Suprapubic skin (tissue), 4 donors: ENCODE results near the gene TFIP11. TPM values are rescaled to one million over a fixed set of nuclear protein-coding genes. Genes with fewer than 3 reads are reported as not detected.

Experiments used
- DNase-seq, 2 donors: peaks; one replicate each; pipeline ENCODE4 v3.0.0-alpha.2; 2019; ENCODE audit warnings: low spot score in 2 of 2
- H3K27ac ChIP-seq: fragments of 200-600 bp; sonication (generic); one replicate; pipeline ENCODE4 v1.5.1; 2019
- H3K27me3 ChIP-seq: fragments of 200-600 bp; sonication (generic); one replicate; pipeline ENCODE4 v1.5.1; 2019
- H3K36me3 ChIP-seq: fragments of 200-600 bp; sonication (generic); one replicate; pipeline ENCODE4 v1.5.1; 2019
- H3K4me1 ChIP-seq: fragments of 200-600 bp; sonication (generic); one replicate; pipeline ENCODE4 v1.5.1; 2019
- H3K4me3 ChIP-seq: fragments of 200-600 bp; sonication (generic); one replicate; pipeline ENCODE4 v1.5.1; 2019; ENCODE audit warnings: mild to moderate bottlenecking
- H3K9me3 ChIP-seq: fragments of 200-600 bp; sonication (generic); one replicate; pipeline ENCODE4 v1.5.1; 2019
- EP300 ChIP-seq: sonication (generic); formaldehyde crosslinking; IDR thresholded peaks from one replicate; pipeline ENCODE4 v1.6.1; 2017; ENCODE audit warnings: antibody characterized with exemption
- POLR2A ChIP-seq, 2 donors: fragments of 450-650 bp; IDR thresholded peaks; one replicate each; pipeline ENCODE4 v1.6.1; 2017; ENCODE audit warnings: antibody characterized with exemption in 2 of 2, mild to moderate bottlenecking in 2 of 2, moderate library complexity in 2 of 2
- POLR2AphosphoS5 ChIP-seq, 3 donors: sonication (generic); formaldehyde crosslinking; IDR thresholded peaks; one replicate each; pipeline ENCODE4 v1.6.1; 2017; ENCODE audit warnings: antibody characterized with exemption in 3 of 3
- WGBS: methylation state at CpG from one replicate; pipeline ENCODE4 v1.1.5; 2018; 5-methylcytosine and 5-hydroxymethylcytosine counted together
- total RNA-seq, 4 donors: library from RNA; depleted of rRNA; stranded (reverse); fragments of >200 nt; gene quantifications; one replicate each; pipeline ENCODE4 v1.1.0, GENCODE V29; 2016
- TF ChIP-seq, protein P1 (sequence below), 2 donors: fragments of 200-600 bp in 1 of 2; fragments of 450-650 bp in 1 of 2; sonication (generic) in 1 of 2; IDR thresholded peaks; one replicate each; pipeline ENCODE4 v1.5.1; 2016 to 2019; ENCODE audit warnings: antibody characterized with exemption in 2 of 2, mild to moderate bottlenecking in 1 of 2, moderate library complexity in 1 of 2

The TFIP11 gene
- total RNA-seq, 4 donors from 2014 or later = 35.3 to 46.3 (median 37.5) TPM

GRCh38 chr22:26547426-26547825, 35.2 kb upstream of the TFIP11 start:
- no peak overlapping the region for H3K27ac ChIP-seq
- H3K27me3 ChIP-seq = no peaks in the 10 kb centered on the region
- 65% methylated on average over 7 of the region's 7 CpGs for WGBS
- H3K4me3 ChIP-seq = no peak overlapping the region
- peaks cover 40% of the 10 kb centered on the region for H3K4me1 ChIP-seq
- DNase-seq = no peak
- no peaks in the 10 kb centered on the region for H3K9me3 ChIP-seq
- peaks cover 17% of the 10 kb centered on the region for H3K36me3 ChIP-seq
- TF ChIP-seq, protein P1, sequence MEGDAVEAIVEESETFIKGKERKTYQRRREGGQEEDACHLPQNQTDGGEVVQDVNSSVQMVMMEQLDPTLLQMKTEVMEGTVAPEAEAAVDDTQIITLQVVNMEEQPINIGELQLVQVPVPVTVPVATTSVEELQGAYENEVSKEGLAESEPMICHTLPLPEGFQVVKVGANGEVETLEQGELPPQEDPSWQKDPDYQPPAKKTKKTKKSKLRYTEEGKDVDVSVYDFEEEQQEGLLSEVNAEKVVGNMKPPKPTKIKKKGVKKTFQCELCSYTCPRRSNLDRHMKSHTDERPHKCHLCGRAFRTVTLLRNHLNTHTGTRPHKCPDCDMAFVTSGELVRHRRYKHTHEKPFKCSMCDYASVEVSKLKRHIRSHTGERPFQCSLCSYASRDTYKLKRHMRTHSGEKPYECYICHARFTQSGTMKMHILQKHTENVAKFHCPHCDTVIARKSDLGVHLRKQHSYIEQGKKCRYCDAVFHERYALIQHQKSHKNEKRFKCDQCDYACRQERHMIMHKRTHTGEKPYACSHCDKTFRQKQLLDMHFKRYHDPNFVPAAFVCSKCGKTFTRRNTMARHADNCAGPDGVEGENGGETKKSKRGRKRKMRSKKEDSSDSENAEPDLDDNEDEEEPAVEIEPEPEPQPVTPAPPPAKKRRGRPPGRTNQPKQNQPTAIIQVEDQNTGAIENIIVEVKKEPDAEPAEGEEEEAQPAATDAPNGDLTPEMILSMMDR (IDR thresholded peaks at IDR 0.05) = no peak
- TF ChIP-seq POLR2A (IDR thresholded peaks at IDR 0.05) = no peak
- no peak for TF ChIP-seq POLR2AphosphoS5 (IDR thresholded peaks at IDR 0.05)
- TF ChIP-seq EP300 = no peak

DNA sequence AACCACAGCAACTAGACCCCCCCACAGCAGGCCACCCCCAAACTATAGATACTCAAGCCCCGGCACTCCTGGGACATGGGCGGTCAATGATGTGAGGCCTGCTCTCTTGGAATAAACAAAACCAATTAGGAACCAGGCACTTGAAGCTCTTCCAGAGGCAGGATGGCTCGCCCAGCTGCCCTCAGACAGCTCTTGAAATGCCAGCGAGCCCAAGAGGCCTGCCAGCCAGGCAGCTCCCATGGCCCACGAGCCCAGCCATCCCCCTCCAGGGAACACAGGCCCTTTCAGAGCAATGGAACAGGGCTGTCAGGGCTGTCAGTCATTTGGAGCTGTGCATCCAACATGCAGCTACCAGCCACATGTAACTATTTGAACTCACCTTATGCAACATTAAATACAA, 34.0 kb upstream of the TFIP11 start:
- Histone ChIP-seq H3K27ac (no peak overlapping the region), H3K4me1 (peaks cover 40% of the 10 kb centered on the region), H3K36me3 (peaks cover 22% of the 10 kb centered on the region), H3K4me3 (no peak overlapping the region), H3K9me3 (no peaks in the 10 kb centered on the region), H3K27me3 (no peaks in the 10 kb centered on the region)
- DNase-seq = no peak
- WGBS = 80% methylated on average over 5 of the region's 5 CpGs
- no peak for TF ChIP-seq POLR2AphosphoS5 (IDR thresholded peaks at IDR 0.05)
- no peak for TF ChIP-seq EP300
- no peak for TF ChIP-seq POLR2A (IDR thresholded peaks at IDR 0.05)
- TF ChIP-seq, protein P1 (IDR thresholded peaks at IDR 0.05) = no peak

GRCh38 chr22:26545827-26546226, 33.6 kb upstream of the TFIP11 start:
- TF ChIP-seq POLR2A (IDR thresholded peaks at IDR 0.05) (no peak), POLR2AphosphoS5 (IDR thresholded peaks at IDR 0.05) (no peak), EP300 (no peak)
- TF ChIP-seq, protein P1 (IDR thresholded peaks at IDR 0.05) = no peak
- H3K9me3 ChIP-seq = no peaks in the 10 kb centered on the region
- 86% methylated on average over 5 of the region's 5 CpGs for WGBS
- peaks cover 26% of the 10 kb centered on the region for H3K36me3 ChIP-seq
- H3K4me1 ChIP-seq = peaks cover 36% of the 10 kb centered on the region
- no peak overlapping the region for H3K27ac ChIP-seq
- no peak for DNase-seq
- H3K4me3 ChIP-seq = no peak overlapping the region
- H3K27me3 ChIP-seq = no peaks in the 10 kb centered on the region

- 78% methylated on average over 2 of the region's 2 CpGs for WGBS
- no peak for TF ChIP-seq POLR2AphosphoS5 (IDR thresholded peaks at IDR 0.05)
- TF ChIP-seq POLR2A (IDR thresholded peaks at IDR 0.05) = no peak
- TF ChIP-seq, protein P1 (IDR thresholded peaks at IDR 0.05) = no peak
- no peak for TF ChIP-seq EP300
- Histone ChIP-seq H3K36me3 (peaks cover 31% of the 10 kb centered on the region), H3K27me3 (no peaks in the 10 kb centered on the region), H3K9me3 (no peaks in the 10 kb centered on the region), H3K27ac (no peak overlapping the region), H3K4me1 (peaks cover 33% of the 10 kb centered on the region), H3K4me3 (no peak overlapping the region)
- no peak for DNase-seq
Measured at GRCh38 chr22:26545385-26545784, 33.1 kb upstream of the TFIP11 start.

- H3K4me3 ChIP-seq = no peak overlapping the region
- DNase-seq = no peak
- peaks cover 28% of the 10 kb centered on the region for H3K4me1 ChIP-seq
- no peak for TF ChIP-seq EP300
- no peak for TF ChIP-seq POLR2A (IDR thresholded peaks at IDR 0.05)
- no peak for TF ChIP-seq POLR2AphosphoS5 (IDR thresholded peaks at IDR 0.05)
- TF ChIP-seq, protein P1 (IDR thresholded peaks at IDR 0.05) = no peak
- no peak overlapping the region for H3K27ac ChIP-seq
- no peaks in the 10 kb centered on the region for H3K27me3 ChIP-seq
- WGBS = 40% methylated on average over 1 of the region's 1 CpG
- peaks cover 39% of the 10 kb centered on the region for H3K36me3 ChIP-seq
- H3K9me3 ChIP-seq = no peaks in the 10 kb centered on the region
Measured at GRCh38 chr22:26544489-26544888, 32.2 kb upstream of the TFIP11 start.
